ENCODE results near the gene CILP2. TPM values are rescaled to one million over a fixed set of nuclear protein-coding genes. Genes with fewer than 3 reads are reported as not detected.

CILP2 gene
- total and polyA plus RNA-seq, 2 experiments from 2014 or later, result 0.11 to 0.48 TPM

- WGBS, 2 experiments (ENCODE audit: low coverage in 1 of 2, low lambda C conversion rate in 2 of 2, missing lambda C conversion rate in 2 of 2), result 85% methylated on average over 68 to 74 of the region's 74 CpGs
- no peaks in the 10 kb centered on the region for H3K9me2 ChIP-seq (ENCODE audit: insufficient read depth)
- no peak for TF ChIP-seq EZH2 (IDR thresholded peaks at IDR 0.05; ENCODE audit: insufficient read depth, poor library complexity, severe bottlenecking)
Observed at GRCh38 chr19:19514881-19515641, 23.0 kb upstream of the CILP2 start, which contains the start of gene TSSK6. TSS of gene TSSK6 (minus strand) at chr19:19515548. CDS start at chr19:19515427, 121 bp downstream.

GRCh38 chr19:19515642-19516519 lies 22.2 kb upstream of the CILP2 start, which contains the start of gene NDUFA13:
TSS of gene NDUFA13 (plus strand) at chr19:19516225. CDS start at chr19:19516239, 14 bp downstream.
- peak within 1 kb of the TSS; percentile 90 for H3K9ac ChIP-seq
- no peaks in the 10 kb centered on the region for H3K27me3 ChIP-seq (replicated peaks; ENCODE audit: insufficient read depth)
- H4K20me1 ChIP-seq (ENCODE audit: insufficient read depth), result no peaks in the 10 kb centered on the region
- peak within 1 kb of the TSS; percentile 62 for H3K27ac ChIP-seq
- no peaks in the 10 kb centered on the region for H3K9me2 ChIP-seq (ENCODE audit: insufficient read depth)
- in situ Hi-C loops (cut with MboI), result no loop called here
- H3K36me3 ChIP-seq (ENCODE audit: low read depth), result no peaks in the 10 kb centered on the region
- H2AFZ ChIP-seq, result peak within 1 kb of the TSS; percentile 84
- peak within 1 kb of the TSS; percentile 100 for H3K4me2 ChIP-seq (ENCODE audit: unreplicated experiment)
- H3K9me3 ChIP-seq (ENCODE audit: low read depth), result no peaks in the 10 kb centered on the region
- no peaks in the 10 kb centered on the region for H3F3A ChIP-seq (ENCODE audit: insufficient read depth)
- H3K4me1 ChIP-seq (ENCODE audit: insufficient read depth), result peaks cover 9% of the 10 kb centered on the region
- DNase-seq, result peak; percentile 94
- WGBS, 2 experiments (ENCODE audit: low coverage in 1 of 2, low lambda C conversion rate in 2 of 2, missing lambda C conversion rate in 2 of 2), result 4 to 5% methylated on average over 51 to 61 of the region's 61 CpGs
- peak within 1 kb of the TSS; percentile 100 for H3K4me3 ChIP-seq
- no peak for TF ChIP-seq EZH2 (IDR thresholded peaks at IDR 0.05; ENCODE audit: insufficient read depth, poor library complexity, severe bottlenecking)
- no peak for TF ChIP-seq EZH2phosphoT487 (IDR thresholded peaks at IDR 0.05; ENCODE audit: insufficient read depth, low read depth)
- H3K79me2 ChIP-seq (ENCODE audit: insufficient read depth), result peaks cover 48% of the 10 kb centered on the region

More at GRCh38 chr19:19514881-19515641, 23.0 kb upstream of the CILP2 start, which contains the start of gene TSSK6:
- H3K9me3 ChIP-seq (ENCODE audit: low read depth), result no peaks in the 10 kb centered on the region
- H4K20me1 ChIP-seq (ENCODE audit: insufficient read depth), result no peaks in the 10 kb centered on the region
- peak within 1 kb of the TSS; percentile 100 for H3K4me3 ChIP-seq
- peak within 1 kb of the TSS; percentile 62 for H3K27ac ChIP-seq
- peaks cover 9% of the 10 kb centered on the region for H3K4me1 ChIP-seq (ENCODE audit: insufficient read depth)
- DNase-seq, result no peak
- H3K79me2 ChIP-seq (ENCODE audit: insufficient read depth), result peaks cover 40% of the 10 kb centered on the region
- no peaks in the 10 kb centered on the region for H3F3A ChIP-seq (ENCODE audit: insufficient read depth)
- in situ Hi-C loops (cut with MboI), result no loop called here
- H3K27me3 ChIP-seq (replicated peaks; ENCODE audit: insufficient read depth), result no peaks in the 10 kb centered on the region
- H2AFZ ChIP-seq, result peak within 1 kb of the TSS; percentile 84
- peak within 1 kb of the TSS; percentile 90 for H3K9ac ChIP-seq
- H3K36me3 ChIP-seq (ENCODE audit: low read depth), result no peaks in the 10 kb centered on the region
- peak within 1 kb of the TSS; percentile 100 for H3K4me2 ChIP-seq (ENCODE audit: unreplicated experiment)

GRCh38 chr19:19517235-19517619 lies 20.8 kb upstream of the CILP2 start:
- no peaks in the 10 kb centered on the region for H3K9me2 ChIP-seq (ENCODE audit: insufficient read depth)
- 51 to 55% methylated on average over 10 of the region's 10 CpGs for WGBS, 2 experiments (ENCODE audit: low coverage in 1 of 2, low lambda C conversion rate in 2 of 2, missing lambda C conversion rate in 2 of 2)
- H3K4me1 ChIP-seq (ENCODE audit: insufficient read depth), result peaks cover 9% of the 10 kb centered on the region
- H3K9me3 ChIP-seq (ENCODE audit: low read depth), result no peaks in the 10 kb centered on the region
- peaks cover 62% of the 10 kb centered on the region for H3K79me2 ChIP-seq (ENCODE audit: insufficient read depth)
- H3K4me3 ChIP-seq, result peak overlapping the region; percentile 100
- H3K27ac ChIP-seq, result peak overlapping the region; percentile 62
- no peaks in the 10 kb centered on the region for H4K20me1 ChIP-seq (ENCODE audit: insufficient read depth)
- TF ChIP-seq EZH2 (IDR thresholded peaks at IDR 0.05; ENCODE audit: insufficient read depth, poor library complexity, severe bottlenecking), result no peak
- TF ChIP-seq EZH2phosphoT487 (IDR thresholded peaks at IDR 0.05; ENCODE audit: insufficient read depth, low read depth), result no peak
- in situ Hi-C loops (cut with MboI), result no loop called here
- peak overlapping the region; percentile 84 for H2AFZ ChIP-seq
- no peak for DNase-seq
- no peaks in the 10 kb centered on the region for H3K27me3 ChIP-seq (replicated peaks; ENCODE audit: insufficient read depth)
- H3K4me2 ChIP-seq (ENCODE audit: unreplicated experiment), result peak overlapping the region; percentile 100
- H3F3A ChIP-seq (ENCODE audit: insufficient read depth), result no peaks in the 10 kb centered on the region
- H3K36me3 ChIP-seq (ENCODE audit: low read depth), result 0 out of 2 replicates have a peak, but pooled peaks cover 2% of the 10 kb centered on the region
- peak overlapping the region; percentile 90 for H3K9ac ChIP-seq

- no peak overlapping the region for H3K4me2 ChIP-seq (ENCODE audit: unreplicated experiment)
- no peaks in the 10 kb centered on the region for H4K20me1 ChIP-seq (ENCODE audit: insufficient read depth)
Observed at GRCh38 chr19:19520989-19521388, 17.1 kb upstream of the CILP2 start.

More at GRCh38 chr19:19520989-19521388, 17.1 kb upstream of the CILP2 start:
- no peak overlapping the region for H3K27ac ChIP-seq
- peaks cover 89% of the 10 kb centered on the region for H3K79me2 ChIP-seq (ENCODE audit: insufficient read depth)
- DNase-seq, result no peak
- TF ChIP-seq EZH2 (IDR thresholded peaks at IDR 0.05; ENCODE audit: insufficient read depth, poor library complexity, severe bottlenecking), result no peak
- no peak for TF ChIP-seq EZH2phosphoT487 (IDR thresholded peaks at IDR 0.05; ENCODE audit: insufficient read depth, low read depth)
- peaks cover 9% of the 10 kb centered on the region for H3K4me1 ChIP-seq (ENCODE audit: insufficient read depth)
- H3K36me3 ChIP-seq (ENCODE audit: low read depth), result 0 out of 2 replicates have a peak, but pooled peaks cover 2% of the 10 kb centered on the region
- H3K9me2 ChIP-seq (ENCODE audit: insufficient read depth), result no peaks in the 10 kb centered on the region
- H3K9ac ChIP-seq, result no peak overlapping the region
- H3K4me3 ChIP-seq, result no peak overlapping the region
- in situ Hi-C loops (cut with MboI), result no loop called here
- H3K9me3 ChIP-seq (ENCODE audit: low read depth), result no peaks in the 10 kb centered on the region
- H2AFZ ChIP-seq, result no peak overlapping the region
- H3K27me3 ChIP-seq (replicated peaks; ENCODE audit: insufficient read depth), result no peaks in the 10 kb centered on the region
- 66 to 69% methylated on average over 6 of the region's 6 CpGs for WGBS, 2 experiments (ENCODE audit: low coverage in 1 of 2, low lambda C conversion rate in 2 of 2, missing lambda C conversion rate in 2 of 2)
- no peaks in the 10 kb centered on the region for H3F3A ChIP-seq (ENCODE audit: insufficient read depth)

Data from GM23248 (cell line).